ENCODE results near the gene PFKFB4. TPM values are rescaled to one million over a fixed set of nuclear protein-coding genes. Genes with fewer than 3 reads are reported as not detected.

The PFKFB4 gene
- total RNA-seq, 1 donor, result 18.1 TPM

- peak; percentile 96 for DNase-seq (ENCODE audit: low read depth)
Measured at GRCh38 chr3:48472923-48473616, 83.5 kb downstream of the PFKFB4 start.

GRCh38 chr3:48472673-48472922 is 84.0 kb downstream of the PFKFB4 start:
- no peak for TF ChIP-seq CTCF (IDR thresholded peaks at IDR 0.05; ENCODE audit: insufficient read depth, low read depth, low read length)
- no peak for DNase-seq (ENCODE audit: low read depth)
- H3K4me3 ChIP-seq (ENCODE audit: low read depth, low read length), result peak overlapping the region; percentile 93

More at GRCh38 chr3:48472923-48473616, 83.5 kb downstream of the PFKFB4 start:
- peak overlapping the region; percentile 93 for H3K4me3 ChIP-seq (ENCODE audit: low read depth, low read length)
- peak; percentile 44 for TF ChIP-seq CTCF (IDR thresholded peaks at IDR 0.05; ENCODE audit: insufficient read depth, low read depth, low read length)

- no peak overlapping the region for H3K4me3 ChIP-seq (ENCODE audit: low read depth, low read length)
- TF ChIP-seq CTCF (IDR thresholded peaks at IDR 0.05; ENCODE audit: insufficient read depth, low read depth, low read length), result no peak
- no peak for DNase-seq (ENCODE audit: low read depth)
Measured at GRCh38 chr3:48470286-48470685, 86.3 kb downstream of the PFKFB4 start.

GRCh38 chr3:48469046-48469915 is 87.3 kb downstream of the PFKFB4 start:
- H3K4me3 ChIP-seq (ENCODE audit: low read depth, low read length), result no peak overlapping the region
- TF ChIP-seq CTCF (IDR thresholded peaks at IDR 0.05; ENCODE audit: insufficient read depth, low read depth, low read length), result no peak
- no peak for DNase-seq (ENCODE audit: low read depth)

GRCh38 chr3:48468329-48468731 is 88.3 kb downstream of the PFKFB4 start:
- H3K4me3 ChIP-seq (ENCODE audit: low read depth, low read length), result no peak overlapping the region
- TF ChIP-seq CTCF (IDR thresholded peaks at IDR 0.05; ENCODE audit: insufficient read depth, low read depth, low read length), result no peak

More at GRCh38 chr3:48468329-48468731, 88.3 kb downstream of the PFKFB4 start:
- no peak for DNase-seq (ENCODE audit: low read depth)

Small RNAs within 50 kb of the gene (small RNA-seq; reads per million reads assigned to genes)
- gene MIR6823, result not detected

Other genes starting within 250 kb of the PFKFB4 start
- gene SPINK8, start 223.1 kb downstream of the PFKFB4 start, total RNA-seq, result not detected in 2 replicates
- gene FBXW12, start 184.6 kb downstream of the PFKFB4 start, total RNA-seq, result not detected in 2 replicates
- 26.1 and 35.0 TPM in 2 replicates for gene PLXNB1, start 126.7 kb downstream of the PFKFB4 start, total RNA-seq
- 15.5 and 21.2 TPM in 2 replicates for gene CCDC51, start 116.7 kb downstream of the PFKFB4 start, total RNA-seq
- gene TMA7, start 116.5 kb downstream of the PFKFB4 start, total RNA-seq, result 186 and 216 TPM in 2 replicates
- 5.5 and 7.8 TPM in 2 replicates for gene ATRIP, start 110.1 kb downstream of the PFKFB4 start, total RNA-seq
- gene SHISA5, start 52.6 kb downstream of the PFKFB4 start, total RNA-seq, result 113 and 121 TPM in 2 replicates
- 6.0 and 11.9 TPM in 2 replicates for gene UCN2, start 7.0 kb upstream of the PFKFB4 start, total RNA-seq
- gene COL7A1, start 38.5 kb upstream of the PFKFB4 start, total RNA-seq, result 79.0 and 140 TPM in 2 replicates
- 405 and 418 TPM in 2 replicates for gene UQCRC1, start 52.8 kb upstream of the PFKFB4 start, total RNA-seq
- gene TMEM89, start 65.0 kb upstream of the PFKFB4 start, total RNA-seq, result not detected in 2 replicates
- gene SLC26A6, start 78.7 kb upstream of the PFKFB4 start, total RNA-seq, result 34.8 and 45.8 TPM in 2 replicates
- 1.6 and 1.7 TPM in 2 replicates for gene CELSR3, start 106.1 kb upstream of the PFKFB4 start, total RNA-seq
- gene NCKIPSD, start 129.1 kb upstream of the PFKFB4 start, total RNA-seq, result 17.7 and 23.3 TPM in 2 replicates
- gene IP6K2, start 160.4 kb upstream of the PFKFB4 start, total RNA-seq, result 46.4 and 55.7 TPM in 2 replicates